ENCODE results near the gene SLC39A2.
A peak's percentile ranks its signal among the peaks of the same experiment; 100 is the strongest.

GRCh38 chr14:20989471-20989786 is 9.7 kb upstream of the SLC39A2 start:
- TF ChIP-seq CTCF (conservative IDR thresholded peaks at IDR 0.05; ENCODE audit: low read depth in 2 of 2): no peak
- TF ChIP-seq POLR2AphosphoS5 (IDR thresholded peaks at IDR 0.05; ENCODE audit: low read depth): peak; percentile 18; the same call in 1 of the 2 replicates
- no peak for TF ChIP-seq EZH2phosphoT487 (IDR thresholded peaks at IDR 0.05; ENCODE audit: unreplicated experiment)
- no peak for TF ChIP-seq CREB1 (CRISPR knock-in tag; IDR thresholded peaks at IDR 0.05; ENCODE audit: low read depth)
- no peak for TF ChIP-seq EZH2 (IDR thresholded peaks at IDR 0.05; ENCODE audit: low read depth, unreplicated experiment)
- no peak for TF ChIP-seq ETS1 (IDR thresholded peaks at IDR 0.05)
- TF ChIP-seq REST (IDR thresholded peaks at IDR 0.05; ENCODE audit: unreplicated experiment): no peak
- no peak for TF ChIP-seq ZNF331 (CRISPR knock-in tag; IDR thresholded peaks at IDR 0.05; ENCODE audit: low read depth)
- TF ChIP-seq JUNB (IDR thresholded peaks at IDR 0.05; ENCODE audit: unreplicated experiment): no peak
- no peak for TF ChIP-seq NANOG (IDR thresholded peaks at IDR 0.05; ENCODE audit: borderline replicate concordance)
